Stimulated activated CD4-positive, alpha-beta T cell treated with anti-CD3 and anti-CD28 coated beads, Interleukin-12 subunit alpha, Interleukin-12 subunit beta, amount 100 ng/mL, for 4 hours (primary cell): ENCODE measurements around the gene ABR.

Experiments
- DNase-seq: peaks from one replicate; pipeline ENCODE4 v3.0.0-alpha.2; 2020

The ABR gene

GRCh38 chr17:1024076-1024475, 155.7 kb downstream of the ABR start:
- no peak for DNase-seq

GRCh38 chr17:1022278-1023024, 157.3 kb downstream of the ABR start:
- DNase-seq = no peak

GRCh38 chr17:1021147-1021546, 158.6 kb downstream of the ABR start:
- no peak for DNase-seq

- DNase-seq = no peak
These were observed 160.3 kb downstream of the ABR start for GRCh38 chr17:1019451-1019850.

- DNase-seq = no peak
These were observed 161.2 kb downstream of the ABR start for GRCh38 chr17:1018547-1018946.

GRCh38 chr17:1013729-1014090, 166.1 kb downstream of the ABR start:
- no peak for DNase-seq

- DNase-seq = no peak
These were observed 166.7 kb downstream of the ABR start for GRCh38 chr17:1012823-1013728.

GRCh38 chr17:1011760-1012735, 167.7 kb downstream of the ABR start:
- DNase-seq = no peak

- DNase-seq = no peak
These were observed 168.6 kb downstream of the ABR start for GRCh38 chr17:1011138-1011537.

- no peak for DNase-seq
These were observed 169.2 kb downstream of the ABR start for GRCh38 chr17:1010586-1010985.

- no peak for DNase-seq
These were observed 169.7 kb downstream of the ABR start for GRCh38 chr17:1010086-1010450.

GRCh38 chr17:1009229-1010085, 170.3 kb downstream of the ABR start:
- no peak for DNase-seq

- DNase-seq = no peak
These were observed 171.6 kb downstream of the ABR start for GRCh38 chr17:1008008-1008761.

GRCh38 chr17:1007310-1008007, 172.3 kb downstream of the ABR start:
- DNase-seq = no peak

- DNase-seq = no peak
These were observed 173.7 kb downstream of the ABR start for GRCh38 chr17:1006054-1006453.

GRCh38 chr17:1005361-1005946, 174.3 kb downstream of the ABR start:
- DNase-seq = no peak

- no peak for DNase-seq
These were observed 174.9 kb downstream of the ABR start for GRCh38 chr17:1004769-1005295.

- DNase-seq = no peak
These were observed 175.6 kb downstream of the ABR start for GRCh38 chr17:1003972-1004768.

- DNase-seq = no peak
These were observed 176.2 kb downstream of the ABR start for GRCh38 chr17:1003633-1003971.
